ENCODE measurements around the gene DCST1.

Gene DCST1

GRCh38 chr1:155062151-155062686, 28.6 kb downstream of the DCST1 start:
- Histone ChIP-seq H3K23ac (ENCODE audit: low read length) (no peak overlapping the region), H3K27me3 (ENCODE audit: insufficient read depth, low read length) (no peaks in the 10 kb centered on the region), H2BK12ac (ENCODE audit: low read length) (no peak overlapping the region), H3K4me3 (ENCODE audit: low read depth, low read length) (no peak overlapping the region), H3K79me2 (ENCODE audit: control insufficient read depth, insufficient read depth, low read length, poor library complexity) (peaks cover 5% of the 10 kb centered on the region), H4K91ac (ENCODE audit: low read depth, low read length) (no peak overlapping the region), H2BK120ac (ENCODE audit: insufficient read depth, low read length, poor library complexity) (no peak overlapping the region), H3K36me3 (ENCODE audit: control insufficient read depth in 1 of 2, insufficient read depth in 2 of 2, low read length in 2 of 2) (peaks cover 11 to 13% of the 10 kb centered on the region in 2 experiments), H3K18ac (ENCODE audit: low read length) (no peak overlapping the region), H3K4me1 (ENCODE audit: control insufficient read depth in 1 of 2, insufficient read depth in 2 of 2, low read length in 2 of 2) (peaks cover 7 to 12% of the 10 kb centered on the region in 2 experiments), H2AK5ac (ENCODE audit: low read length) (no peak overlapping the region), H2BK5ac (ENCODE audit: low read depth, low read length, poor library complexity) (no peak overlapping the region), H3K4ac (ENCODE audit: low read depth, low read length) (no peak overlapping the region), H2AFZ (ENCODE audit: insufficient read depth, low read length, poor library complexity) (peak overlapping the region; percentile 23), H3K4me2 (ENCODE audit: low read length) (peak overlapping the region; percentile 77), H3K9me3 (ENCODE audit: insufficient read depth, low read depth, low read length) (no peaks in the 10 kb centered on the region), H3K27ac (ENCODE audit: low read depth, low read length) (no peak overlapping the region), H4K12ac (ENCODE audit: low read depth, low read length) (no peak overlapping the region), H3K79me1 (ENCODE audit: low read length) (peaks cover 6% of the 10 kb centered on the region), H3K9ac (ENCODE audit: low read length) (no peak overlapping the region), H3K14ac (ENCODE audit: low read length) (no peak overlapping the region), H4K8ac (ENCODE audit: low read depth, low read length) (no peak overlapping the region)
- DNase-seq, result no peak
- no CpG with 5 or more reads among the region's 29 CpGs for WGBS (ENCODE audit: extremely low coverage, insufficient coverage, insufficient read length)

GRCh38 chr1:155062702-155063411, 29.2 kb downstream of the DCST1 start:
- Histone ChIP-seq H2BK12ac (ENCODE audit: low read length) (no peak overlapping the region), H3K27ac (ENCODE audit: low read depth, low read length) (no peak overlapping the region), H3K4me3 (ENCODE audit: low read depth, low read length) (peak overlapping the region; percentile 25), H3K4me1 (ENCODE audit: control insufficient read depth in 1 of 2, insufficient read depth in 2 of 2, low read length in 2 of 2) (peaks cover 7 to 12% of the 10 kb centered on the region in 2 experiments), H2AK5ac (ENCODE audit: low read length) (no peak overlapping the region), H4K12ac (ENCODE audit: low read depth, low read length) (no peak overlapping the region), H2BK120ac (ENCODE audit: insufficient read depth, low read length, poor library complexity) (no peak overlapping the region), H3K4me2 (ENCODE audit: low read length) (peak overlapping the region; percentile 77), H3K23ac (ENCODE audit: low read length) (no peak overlapping the region), H3K4ac (ENCODE audit: low read depth, low read length) (no peak overlapping the region), H2AFZ (ENCODE audit: insufficient read depth, low read length, poor library complexity) (peak overlapping the region; percentile 18), H3K18ac (ENCODE audit: low read length) (no peak overlapping the region), H3K79me1 (ENCODE audit: low read length) (peaks cover 6% of the 10 kb centered on the region), H3K36me3 (ENCODE audit: control insufficient read depth in 1 of 2, insufficient read depth in 2 of 2, low read length in 2 of 2) (peaks cover 11 to 13% of the 10 kb centered on the region in 2 experiments), H3K79me2 (ENCODE audit: control insufficient read depth, insufficient read depth, low read length, poor library complexity) (peaks cover 5% of the 10 kb centered on the region), H4K91ac (ENCODE audit: low read depth, low read length) (no peak overlapping the region), H3K14ac (ENCODE audit: low read length) (no peak overlapping the region), H4K8ac (ENCODE audit: low read depth, low read length) (no peak overlapping the region), H3K27me3 (ENCODE audit: insufficient read depth, low read length) (no peaks in the 10 kb centered on the region), H3K9ac (ENCODE audit: low read length) (peak overlapping the region; percentile 8), H3K9me3 (ENCODE audit: insufficient read depth, low read depth, low read length) (no peaks in the 10 kb centered on the region), H2BK5ac (ENCODE audit: low read depth, low read length, poor library complexity) (no peak overlapping the region)
- no CpG with 5 or more reads among the region's 46 CpGs for WGBS (ENCODE audit: extremely low coverage, insufficient coverage, insufficient read length)
- peak; percentile 32 to 64 for DNase-seq

DNA sequence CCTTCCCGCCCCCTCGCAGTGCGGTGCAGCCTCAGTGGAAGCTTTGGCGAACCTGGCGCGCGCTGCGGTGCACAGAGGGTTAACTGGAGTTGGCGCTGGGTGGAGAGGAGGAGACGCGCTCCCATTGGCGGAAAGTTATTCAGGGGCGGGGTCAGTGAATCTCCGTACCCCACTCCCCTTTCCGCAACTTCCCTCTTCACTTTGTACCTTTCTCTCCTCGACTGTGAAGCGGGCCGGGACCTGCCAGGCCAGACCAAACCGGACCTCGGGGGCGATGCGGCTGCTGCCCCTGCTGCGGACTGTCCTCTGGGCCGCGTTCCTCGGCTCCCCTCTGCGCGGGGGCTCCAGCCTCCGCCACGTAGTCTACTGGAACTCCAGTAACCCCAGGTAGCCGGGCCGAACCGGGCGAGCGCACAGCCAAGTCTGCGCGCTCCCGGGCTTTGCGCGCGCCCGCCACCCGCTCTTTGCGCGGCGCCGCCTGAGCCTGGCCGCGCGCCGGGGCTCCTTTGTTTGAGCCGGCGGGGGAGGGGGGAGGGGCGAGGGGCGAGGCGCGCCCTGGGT, 30.0 kb downstream of the DCST1 start, which contains the start of gene EFNA4:
EFNA4 (plus strand) TSS at position 191 of the 561 bp plus-strand sequence; CDS start at position 275, 84 bp downstream.
- no peak within 1 kb of the TSS for H2BK12ac ChIP-seq (ENCODE audit: low read length)
- peak; percentile 67 to 85 for DNase-seq

GRCh38 chr1:155064111-155064831, 30.6 kb downstream of the DCST1 start:
- Histone ChIP-seq H3K4me3 (ENCODE audit: low read depth, low read length) (peak overlapping the region; percentile 95), H3K14ac (ENCODE audit: low read length) (peak overlapping the region; percentile 29), H2AK5ac (ENCODE audit: low read length) (peak overlapping the region; percentile 26), H3K9me3 (ENCODE audit: insufficient read depth, low read depth, low read length) (no peaks in the 10 kb centered on the region), H4K12ac (ENCODE audit: low read depth, low read length) (peak overlapping the region; percentile 56), H3K79me1 (ENCODE audit: low read length) (peaks cover 6% of the 10 kb centered on the region), H3K27me3 (ENCODE audit: insufficient read depth, low read length) (no peaks in the 10 kb centered on the region), H3K27ac (ENCODE audit: low read depth, low read length) (peak overlapping the region; percentile 84), H2BK120ac (ENCODE audit: insufficient read depth, low read length, poor library complexity) (peak overlapping the region; percentile 49), H3K4me1 (ENCODE audit: control insufficient read depth in 1 of 2, insufficient read depth in 2 of 2, low read length in 2 of 2) (peaks cover 7 to 12% of the 10 kb centered on the region in 2 experiments), H2AFZ (ENCODE audit: insufficient read depth, low read length, poor library complexity) (peak overlapping the region; percentile 56), H3K23ac (ENCODE audit: low read length) (no peak overlapping the region), H3K36me3 (ENCODE audit: control insufficient read depth in 1 of 2, insufficient read depth in 2 of 2, low read length in 2 of 2) (peaks cover 19 to 22% of the 10 kb centered on the region in 2 experiments), H3K4ac (ENCODE audit: low read depth, low read length) (peak overlapping the region; percentile 82), H2BK5ac (ENCODE audit: low read depth, low read length, poor library complexity) (peak overlapping the region; percentile 38), H4K91ac (ENCODE audit: low read depth, low read length) (peak overlapping the region; percentile 82), H4K8ac (ENCODE audit: low read depth, low read length) (peak overlapping the region; percentile 53), H3K4me2 (ENCODE audit: low read length) (peak overlapping the region; percentile 77), H3K18ac (ENCODE audit: low read length) (peak overlapping the region; percentile 74), H3K79me2 (ENCODE audit: control insufficient read depth, insufficient read depth, low read length, poor library complexity) (peaks cover 5% of the 10 kb centered on the region), H2BK12ac (ENCODE audit: low read length) (no peak overlapping the region), H3K9ac (ENCODE audit: low read length) (peak overlapping the region; percentile 77)
- DNase-seq, result peak; percentile 66 to 67
- WGBS (ENCODE audit: extremely low coverage, insufficient coverage, insufficient read length), result no CpG with 5 or more reads among the region's 14 CpGs

More for the DNA sequence above, 30.0 kb downstream of the DCST1 start, which contains the start of gene EFNA4:
- Histone ChIP-seq H4K8ac (ENCODE audit: low read depth, low read length) (peak within 1 kb of the TSS; percentile 90), H2BK5ac (ENCODE audit: low read depth, low read length, poor library complexity) (peak within 1 kb of the TSS; percentile 85), H3K27ac (ENCODE audit: low read depth, low read length) (peak within 1 kb of the TSS; percentile 84), H3K18ac (ENCODE audit: low read length) (peak within 1 kb of the TSS; percentile 95), H3K9me3 (ENCODE audit: insufficient read depth, low read depth, low read length) (no peaks in the 10 kb centered on the region), H3K79me2 (ENCODE audit: control insufficient read depth, insufficient read depth, low read length, poor library complexity) (peaks cover 5% of the 10 kb centered on the region), H2AK5ac (ENCODE audit: low read length) (peak within 1 kb of the TSS; percentile 26), H3K79me1 (ENCODE audit: low read length) (peaks cover 6% of the 10 kb centered on the region), H3K4me2 (ENCODE audit: low read length) (peak within 1 kb of the TSS; percentile 77), H3K27me3 (ENCODE audit: insufficient read depth, low read length) (no peaks in the 10 kb centered on the region), H3K23ac (ENCODE audit: low read length) (no peak within 1 kb of the TSS), H3K9ac (ENCODE audit: low read length) (peak within 1 kb of the TSS; percentile 90), H3K4ac (ENCODE audit: low read depth, low read length) (peak within 1 kb of the TSS; percentile 82), H3K4me3 (ENCODE audit: low read depth, low read length) (peak within 1 kb of the TSS; percentile 95), H4K12ac (ENCODE audit: low read depth, low read length) (peak within 1 kb of the TSS; percentile 80), H2AFZ (ENCODE audit: insufficient read depth, low read length, poor library complexity) (peak within 1 kb of the TSS; percentile 82), H3K14ac (ENCODE audit: low read length) (peak within 1 kb of the TSS; percentile 90), H3K36me3 (ENCODE audit: control insufficient read depth in 1 of 2, insufficient read depth in 2 of 2, low read length in 2 of 2) (peaks cover 12 to 16% of the 10 kb centered on the region in 2 experiments), H2BK120ac (ENCODE audit: insufficient read depth, low read length, poor library complexity) (peak within 1 kb of the TSS; percentile 75), H3K4me1 (ENCODE audit: control insufficient read depth in 1 of 2, insufficient read depth in 2 of 2, low read length in 2 of 2) (peaks cover 7 to 12% of the 10 kb centered on the region in 2 experiments), H4K91ac (ENCODE audit: low read depth, low read length) (peak within 1 kb of the TSS; percentile 82)
- WGBS (ENCODE audit: extremely low coverage, insufficient coverage, insufficient read length), result no CpG with 5 or more reads among the region's 57 CpGs
